Measurements from ENCODE around the gene POC1B.

POC1B gene

DNA sequence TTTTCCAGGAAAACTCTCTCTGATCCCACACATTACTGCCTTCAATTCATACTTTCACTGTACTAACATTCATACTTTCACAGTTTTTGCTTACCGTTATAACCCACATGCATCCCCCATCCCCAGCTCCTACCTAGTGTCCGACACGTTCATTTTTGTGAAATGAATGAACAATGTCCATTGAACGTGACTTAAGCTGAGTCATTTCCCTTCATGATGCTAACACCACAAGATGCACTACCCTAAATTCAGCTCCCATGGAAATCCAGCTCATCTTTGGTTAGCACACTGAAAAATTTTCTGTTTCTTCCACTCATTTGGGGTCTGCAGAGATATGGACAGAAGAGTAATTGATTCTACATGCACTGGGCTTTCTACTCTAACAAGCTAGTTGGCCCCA lies 85.9 kb downstream of the POC1B start:
- no peak for DNase-seq (ENCODE audit: low spot score)
- H3K27ac ChIP-seq = no peak overlapping the region
- TF ChIP-seq, protein P1, sequence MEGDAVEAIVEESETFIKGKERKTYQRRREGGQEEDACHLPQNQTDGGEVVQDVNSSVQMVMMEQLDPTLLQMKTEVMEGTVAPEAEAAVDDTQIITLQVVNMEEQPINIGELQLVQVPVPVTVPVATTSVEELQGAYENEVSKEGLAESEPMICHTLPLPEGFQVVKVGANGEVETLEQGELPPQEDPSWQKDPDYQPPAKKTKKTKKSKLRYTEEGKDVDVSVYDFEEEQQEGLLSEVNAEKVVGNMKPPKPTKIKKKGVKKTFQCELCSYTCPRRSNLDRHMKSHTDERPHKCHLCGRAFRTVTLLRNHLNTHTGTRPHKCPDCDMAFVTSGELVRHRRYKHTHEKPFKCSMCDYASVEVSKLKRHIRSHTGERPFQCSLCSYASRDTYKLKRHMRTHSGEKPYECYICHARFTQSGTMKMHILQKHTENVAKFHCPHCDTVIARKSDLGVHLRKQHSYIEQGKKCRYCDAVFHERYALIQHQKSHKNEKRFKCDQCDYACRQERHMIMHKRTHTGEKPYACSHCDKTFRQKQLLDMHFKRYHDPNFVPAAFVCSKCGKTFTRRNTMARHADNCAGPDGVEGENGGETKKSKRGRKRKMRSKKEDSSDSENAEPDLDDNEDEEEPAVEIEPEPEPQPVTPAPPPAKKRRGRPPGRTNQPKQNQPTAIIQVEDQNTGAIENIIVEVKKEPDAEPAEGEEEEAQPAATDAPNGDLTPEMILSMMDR (IDR thresholded peaks at IDR 0.05) = no peak
- H3K4me3 ChIP-seq = no peak overlapping the region

- no peak overlapping the region for H3K4me3 ChIP-seq
- TF ChIP-seq, protein P1 (IDR thresholded peaks at IDR 0.05) = no peak
- no peak overlapping the region for H3K27ac ChIP-seq
- no peak for DNase-seq (ENCODE audit: low spot score)
Observed at GRCh38 chr12:89437231-89437630, 88.6 kb downstream of the POC1B start.

- H3K4me3 ChIP-seq = no peak overlapping the region
- TF ChIP-seq, protein P1 (IDR thresholded peaks at IDR 0.05) = no peak
- H3K27ac ChIP-seq = no peak overlapping the region
- DNase-seq (ENCODE audit: low spot score) = no peak
Observed at GRCh38 chr12:89436062-89436461, 89.8 kb downstream of the POC1B start.

- H3K4me3 ChIP-seq = no peak overlapping the region
- peak overlapping the region in 1 of 2 donors; percentile 9 for H3K27ac ChIP-seq
- TF ChIP-seq, protein P1 (IDR thresholded peaks at IDR 0.05) = no peak
- DNase-seq (ENCODE audit: low spot score) = no peak
Observed at GRCh38 chr12:89433634-89434033, 92.2 kb downstream of the POC1B start.

DNA sequence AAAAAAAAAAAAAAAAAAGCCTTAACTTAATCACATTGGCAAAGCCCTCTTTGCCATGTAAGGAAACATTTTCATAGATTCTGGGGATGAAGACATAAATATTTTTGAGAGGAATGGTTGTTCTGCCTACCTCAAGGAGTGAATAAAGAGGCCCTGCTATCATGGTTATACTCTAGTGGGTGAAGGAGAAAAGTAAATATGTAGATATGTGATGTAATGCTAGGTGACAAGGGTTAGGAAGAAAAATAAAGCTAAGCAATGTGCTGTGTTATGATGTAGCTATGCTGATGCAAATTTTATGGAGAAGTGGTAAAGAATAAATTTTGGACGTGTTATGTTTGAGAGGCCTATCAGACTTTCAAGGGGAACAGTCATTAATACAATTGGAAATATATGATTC lies 93.5 kb downstream of the POC1B start:
- no peak for DNase-seq (ENCODE audit: low spot score)
- Histone ChIP-seq H3K4me3 (no peak overlapping the region), H3K27ac (no peak overlapping the region)
- TF ChIP-seq, protein P1 (IDR thresholded peaks at IDR 0.05) = no peak

- TF ChIP-seq, protein P1 (IDR thresholded peaks at IDR 0.05) = no peak
- no peak overlapping the region for H3K4me3 ChIP-seq
- H3K27ac ChIP-seq = no peak overlapping the region
- no peak for DNase-seq (ENCODE audit: low spot score)
Observed at GRCh38 chr12:89429528-89429927, 96.3 kb downstream of the POC1B start.

- DNase-seq (ENCODE audit: low spot score) = no peak
- Histone ChIP-seq H3K27ac (no peak overlapping the region), H3K4me3 (no peak overlapping the region)
- TF ChIP-seq, protein P1 (IDR thresholded peaks at IDR 0.05) = no peak
Observed at GRCh38 chr12:89427508-89428156, 98.2 kb downstream of the POC1B start.

All from coronary artery (tissue), 2 donors.